ENCODE results near the gene CCDC121.

Gene CCDC121

GRCh38 chr2:27581417-27582128 is 47.2 kb downstream of the CCDC121 start:
- no peak for TF ChIP-seq CTCF (conservative IDR thresholded peaks at IDR 0.05; ENCODE audit: low read depth, low read length)
- no peak for DNase-seq (ENCODE audit: low read depth)
- H3K4me3 ChIP-seq (ENCODE audit: low read length), result no peak overlapping the region

Data from retinal pigment epithelial cell (primary cell).